Thoracic aorta (tissue), 2 donors: ENCODE measurements around the gene TNFSF4. TPM values are rescaled to one million over a fixed set of nuclear protein-coding genes. Genes with fewer than 3 reads are reported as not detected.

Experiments used
- ATAC-seq: fragments of 150-250 bp; one replicate; pipeline ENCODE4 v1.8.0; 2017; ENCODE audit warnings: low read depth; ENCODE audit not compliant: insufficient number of reproducible peaks, low FRiP score
- DNase-seq: peaks from one replicate; pipeline ENCODE4 v3.0.0-alpha.2; 2020; ENCODE audit warnings: low spot score
- H3K27ac ChIP-seq, 2 donors: fragments of 200-600 bp; sonication (generic); 1 replicate in 1 of 2; 2 replicates in 1 of 2; pipeline ENCODE4 v1.5.1; 2016; ENCODE audit warnings: mild to moderate bottlenecking in 2 of 2, moderate library complexity in 2 of 2
- H3K27me3 ChIP-seq: fragments of 200-600 bp; sonication (generic); replicated peaks from 2 replicates; pipeline ENCODE4 v1.6.0; 2016; ENCODE audit warnings: mild to moderate bottlenecking; ENCODE audit not compliant: insufficient read depth
- H3K36me3 ChIP-seq: fragments of 200-600 bp; sonication (generic); one replicate; pipeline ENCODE4 v1.5.1; 2016
- H3K4me1 ChIP-seq, 2 donors: fragments of 200-600 bp; sonication (generic); 1 replicate in 1 of 2; 2 replicates in 1 of 2; pipeline versions ENCODE4 v1.5.1 to v1.6.0; 2016; ENCODE audit warnings: low read depth in 2 of 2, mild to moderate bottlenecking in 1 of 2; ENCODE audit not compliant: control insufficient read depth in 1 of 2
- H3K4me3 ChIP-seq: fragments of 200-600 bp; sonication (generic); 2 replicates; pipeline ENCODE4 v1.5.1; 2016; ENCODE audit warnings: mild to moderate bottlenecking
- H3K9me3 ChIP-seq: fragments of 200-600 bp; sonication (generic); 2 replicates; pipeline ENCODE4 v1.5.1; 2016
- total RNA-seq, 2 donors: library from RNA; depleted of rRNA; stranded (reverse); fragments of >200 nt; gene quantifications; one replicate each; pipeline versions ENCODE4 v1.1.0 to v1.2.3, GENCODE V29; 2016
- TF ChIP-seq, protein P1 (sequence below): fragments of 200-600 bp; sonication (generic); IDR thresholded peaks from one replicate; pipeline ENCODE4 v1.5.1; 2019; ENCODE audit warnings: antibody characterized with exemption

TNFSF4 gene
- total RNA-seq, 2 donors from 2014 or later = 0.71 to 5.4 TPM

GRCh38 chr1:173139706-173140105 is 67.4 kb downstream of the TNFSF4 start:
- Histone ChIP-seq H3K36me3 (no peaks in the 10 kb centered on the region), H3K4me1 (no peaks in the 10 kb centered on the region), H3K4me3 (no peak overlapping the region), H3K27ac (no peak overlapping the region), H3K9me3 (no peaks in the 10 kb centered on the region), H3K27me3 (no peaks in the 10 kb centered on the region)
- TF ChIP-seq, protein P1, sequence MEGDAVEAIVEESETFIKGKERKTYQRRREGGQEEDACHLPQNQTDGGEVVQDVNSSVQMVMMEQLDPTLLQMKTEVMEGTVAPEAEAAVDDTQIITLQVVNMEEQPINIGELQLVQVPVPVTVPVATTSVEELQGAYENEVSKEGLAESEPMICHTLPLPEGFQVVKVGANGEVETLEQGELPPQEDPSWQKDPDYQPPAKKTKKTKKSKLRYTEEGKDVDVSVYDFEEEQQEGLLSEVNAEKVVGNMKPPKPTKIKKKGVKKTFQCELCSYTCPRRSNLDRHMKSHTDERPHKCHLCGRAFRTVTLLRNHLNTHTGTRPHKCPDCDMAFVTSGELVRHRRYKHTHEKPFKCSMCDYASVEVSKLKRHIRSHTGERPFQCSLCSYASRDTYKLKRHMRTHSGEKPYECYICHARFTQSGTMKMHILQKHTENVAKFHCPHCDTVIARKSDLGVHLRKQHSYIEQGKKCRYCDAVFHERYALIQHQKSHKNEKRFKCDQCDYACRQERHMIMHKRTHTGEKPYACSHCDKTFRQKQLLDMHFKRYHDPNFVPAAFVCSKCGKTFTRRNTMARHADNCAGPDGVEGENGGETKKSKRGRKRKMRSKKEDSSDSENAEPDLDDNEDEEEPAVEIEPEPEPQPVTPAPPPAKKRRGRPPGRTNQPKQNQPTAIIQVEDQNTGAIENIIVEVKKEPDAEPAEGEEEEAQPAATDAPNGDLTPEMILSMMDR = no peak
- no peak for ATAC-seq
- no peak for DNase-seq

DNA sequence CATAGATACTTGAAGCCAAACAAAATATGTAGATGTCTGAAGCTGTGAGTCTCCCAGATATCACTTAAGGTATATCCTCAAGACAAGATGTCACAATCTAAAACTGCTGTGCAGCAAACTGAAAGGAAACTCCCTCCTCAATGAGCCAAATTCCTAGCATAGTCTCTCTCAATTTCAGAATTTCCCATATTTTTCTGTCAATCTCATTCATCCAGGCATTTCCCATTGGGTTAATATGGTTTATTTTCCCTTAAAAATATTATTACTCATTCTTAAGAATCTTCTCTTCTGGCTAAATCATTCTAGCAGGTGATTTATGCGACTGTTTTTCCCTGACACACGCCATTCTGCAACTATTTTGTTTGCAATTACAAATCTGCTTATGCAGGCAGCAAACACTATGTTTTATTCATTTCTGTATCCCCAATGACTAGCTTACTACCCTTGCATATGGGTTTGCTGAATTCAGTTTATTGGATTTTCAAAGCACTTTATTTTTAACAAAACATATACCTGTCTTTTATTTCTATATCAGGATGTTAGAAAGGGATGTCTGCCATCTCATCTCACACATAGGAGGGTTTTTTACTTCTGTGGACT is 69.9 kb downstream of the TNFSF4 start:
- no peaks in the 10 kb centered on the region for H3K4me1 ChIP-seq
- no peak overlapping the region for H3K27ac ChIP-seq
- H3K9me3 ChIP-seq = no peaks in the 10 kb centered on the region
- DNase-seq (no peak), ATAC-seq (no peak)
- no peak overlapping the region for H3K4me3 ChIP-seq
- H3K36me3 ChIP-seq = no peaks in the 10 kb centered on the region
- TF ChIP-seq, protein P1 = no peak
- no peaks in the 10 kb centered on the region for H3K27me3 ChIP-seq

DNA sequence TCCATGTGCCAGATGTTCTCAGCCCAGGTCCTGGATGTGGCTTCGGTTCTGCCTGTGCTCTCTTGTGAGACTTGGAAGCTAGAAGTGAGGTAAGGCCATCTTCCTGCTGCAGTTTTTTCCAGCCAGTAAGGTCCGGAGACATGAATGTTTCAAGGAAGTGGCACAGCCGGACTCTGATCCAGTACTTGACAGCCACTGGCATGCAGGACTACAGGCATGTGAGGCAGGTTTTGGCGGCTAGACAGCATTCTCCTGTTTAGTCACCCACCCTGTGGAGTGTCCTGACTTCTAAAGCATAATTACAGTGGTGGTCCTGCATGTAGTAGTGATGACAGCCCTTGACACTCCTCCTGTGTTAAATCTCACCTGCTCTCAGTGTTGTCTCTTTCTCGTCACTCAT is 72.3 kb downstream of the TNFSF4 start:
- TF ChIP-seq, protein P1 = no peak

GRCh38 chr1:173134029-173134428 is 73.1 kb downstream of the TNFSF4 start:
- no peaks in the 10 kb centered on the region for H3K27me3 ChIP-seq
- no peaks in the 10 kb centered on the region for H3K9me3 ChIP-seq
- H3K36me3 ChIP-seq = no peaks in the 10 kb centered on the region
- H3K4me1 ChIP-seq = no peaks in the 10 kb centered on the region
- TF ChIP-seq, protein P1 = no peak
- no peak for ATAC-seq
- H3K27ac ChIP-seq = no peak overlapping the region
- no peak overlapping the region for H3K4me3 ChIP-seq
- DNase-seq = no peak

More for the DNA sequence above, 72.3 kb downstream of the TNFSF4 start:
- no peaks in the 10 kb centered on the region for H3K36me3 ChIP-seq
- DNase-seq = no peak
- no peaks in the 10 kb centered on the region for H3K4me1 ChIP-seq
- ATAC-seq = no peak
- no peaks in the 10 kb centered on the region for H3K9me3 ChIP-seq
- no peak overlapping the region for H3K27ac ChIP-seq
- H3K27me3 ChIP-seq = no peaks in the 10 kb centered on the region
- H3K4me3 ChIP-seq = no peak overlapping the region

Other genes starting within 250 kb of the TNFSF4 start
- gene TNFSF18, start 156.4 kb downstream of the TNFSF4 start, total RNA-seq = 1 to 10 TPM in 1 of 2 donors, not detected in 1; 1.1 TPM